Trophoblast cell (in vitro differentiated cells and primary cell): ENCODE results near the gene PFAS.

Source experiments
- DNase-seq, 2 donors: peaks; one replicate each; pipeline ENCODE4 v3.0.0-alpha.2; 2016
- H2AFZ ChIP-seq: 2 replicates; pipeline ENCODE4 v1.6.1; 2013; ENCODE audit warnings: low read length, moderate library complexity, mild to moderate bottlenecking; ENCODE audit not compliant: insufficient read depth, poor library complexity
- H2AK5ac ChIP-seq: 2 replicates; pipeline ENCODE4 v1.6.1; 2013; ENCODE audit warnings: mild to moderate bottlenecking, low read length
- H2BK120ac ChIP-seq: 2 replicates; pipeline ENCODE4 v1.6.1; 2013; ENCODE audit warnings: low read length, mild to moderate bottlenecking, moderate library complexity; ENCODE audit not compliant: insufficient read depth, poor library complexity
- H2BK12ac ChIP-seq: 2 replicates; pipeline ENCODE4 v1.6.1; 2013; ENCODE audit warnings: mild to moderate bottlenecking, low read length, moderate library complexity
- H2BK5ac ChIP-seq: 2 replicates; pipeline ENCODE4 v1.6.1; 2013; ENCODE audit warnings: low read length, low read depth, moderate library complexity, mild to moderate bottlenecking; ENCODE audit not compliant: poor library complexity
- H3K14ac ChIP-seq: 2 replicates; pipeline ENCODE4 v1.6.1; 2013; ENCODE audit warnings: mild to moderate bottlenecking, low read length
- H3K18ac ChIP-seq: 2 replicates; pipeline ENCODE4 v1.6.1; 2013; ENCODE audit warnings: mild to moderate bottlenecking, low read length
- H3K23ac ChIP-seq: 2 replicates; pipeline ENCODE4 v1.6.1; 2013; ENCODE audit warnings: low read length
- H3K27ac ChIP-seq: 2 replicates; pipeline ENCODE4 v1.5.1; 2013; ENCODE audit warnings: low read depth, mild to moderate bottlenecking, inconsistent platforms, low read length, moderate library complexity
- H3K27me3 ChIP-seq: 2 replicates; pipeline ENCODE4 v1.6.1; 2013; ENCODE audit warnings: inconsistent platforms, mild to moderate bottlenecking, low read length, moderate library complexity; ENCODE audit not compliant: insufficient read depth
- H3K36me3 ChIP-seq, 2 experiments: 1 replicate in 1 of 2; 2 replicates in 1 of 2; pipeline ENCODE4 v1.6.1; 2013; ENCODE audit warnings: low read length in 2 of 2, mild to moderate bottlenecking in 2 of 2, moderate library complexity in 1 of 2; ENCODE audit not compliant: insufficient read depth in 2 of 2, control insufficient read depth in 1 of 2
- H3K4ac ChIP-seq: 2 replicates; pipeline ENCODE4 v1.6.1; 2013; ENCODE audit warnings: low read depth, mild to moderate bottlenecking, low read length, moderate library complexity
- H3K4me1 ChIP-seq, 2 experiments: 1 replicate in 1 of 2; 2 replicates in 1 of 2; pipeline ENCODE4 v1.6.1; 2013; ENCODE audit warnings: low read length in 2 of 2, mild to moderate bottlenecking in 2 of 2, moderate library complexity in 1 of 2; ENCODE audit not compliant: insufficient read depth in 2 of 2, control insufficient read depth in 1 of 2
- H3K4me2 ChIP-seq: 2 replicates; pipeline ENCODE4 v1.6.1; 2013; ENCODE audit warnings: inconsistent platforms, mild to moderate bottlenecking, low read length, moderate library complexity
- H3K4me3 ChIP-seq: 2 replicates; pipeline ENCODE4 v1.5.1; 2013; ENCODE audit warnings: mild to moderate bottlenecking, low read depth, low read length, inconsistent platforms
- H3K79me1 ChIP-seq: one replicate; pipeline ENCODE4 v1.6.1; 2013; ENCODE audit warnings: low read length
- H3K79me2 ChIP-seq: 2 replicates; pipeline ENCODE4 v1.6.1; 2013; ENCODE audit warnings: low read length, mild to moderate bottlenecking; ENCODE audit not compliant: control insufficient read depth, insufficient read depth, poor library complexity
- H3K9ac ChIP-seq: 2 replicates; pipeline ENCODE4 v1.6.1; 2013; ENCODE audit warnings: mild to moderate bottlenecking, low read length
- H3K9me3 ChIP-seq: 2 replicates; pipeline ENCODE4 v1.6.1; 2013; ENCODE audit warnings: low read depth, mild to moderate bottlenecking, control low read depth, inconsistent platforms, low read length; ENCODE audit not compliant: insufficient read depth
- H4K12ac ChIP-seq: 2 replicates; pipeline ENCODE4 v1.6.1; 2013; ENCODE audit warnings: low read depth, mild to moderate bottlenecking, low read length, moderate library complexity
- H4K8ac ChIP-seq: 2 replicates; pipeline ENCODE4 v1.6.1; 2013; ENCODE audit warnings: low read depth, mild to moderate bottlenecking, low read length, moderate library complexity
- H4K91ac ChIP-seq: one replicate; pipeline ENCODE4 v1.6.1; 2013; ENCODE audit warnings: low read depth, mild to moderate bottlenecking, low read length, moderate library complexity
- WGBS: extraction: QIAGEN DNeasy Blood & Tissue Kit; methylation state at CpG from one replicate; pipeline ENCODE4 v1.1.7; 2013; ENCODE audit warnings: missing lambda C conversion rate; ENCODE audit not compliant: insufficient read length, insufficient coverage; ENCODE audit errors: extremely low coverage; 5-methylcytosine and 5-hydroxymethylcytosine counted together

The PFAS gene

GRCh38 chr17:8254881-8255280, 5.8 kb downstream of the PFAS start:
- H3K27me3 ChIP-seq: no peaks in the 10 kb centered on the region
- H2BK120ac ChIP-seq: no peak overlapping the region
- no peak overlapping the region for H4K91ac ChIP-seq
- no peak overlapping the region for H3K4ac ChIP-seq
- no peak for DNase-seq
- peaks cover 0 to 1% of the 10 kb centered on the region in 2 experiments for H3K4me1 ChIP-seq
- H3K4me3 ChIP-seq: no peak overlapping the region
- H2BK5ac ChIP-seq: no peak overlapping the region
- H3K23ac ChIP-seq: no peak overlapping the region
- no CpG with 5 or more reads among the region's 11 CpGs for WGBS
- no peak overlapping the region for H4K8ac ChIP-seq
- no peak overlapping the region for H3K18ac ChIP-seq
- no peak overlapping the region for H2BK12ac ChIP-seq
- H3K36me3 ChIP-seq: peaks cover 30 to 35% of the 10 kb centered on the region in 2 experiments
- peak overlapping the region; percentile 30 for H3K9ac ChIP-seq
- no peaks in the 10 kb centered on the region for H3K9me3 ChIP-seq
- no peak overlapping the region for H4K12ac ChIP-seq
- H2AK5ac ChIP-seq: no peak overlapping the region
- no peak overlapping the region for H3K27ac ChIP-seq
- H3K14ac ChIP-seq: no peak overlapping the region
- no peak overlapping the region for H2AFZ ChIP-seq
- no peaks in the 10 kb centered on the region for H3K79me1 ChIP-seq
- no peaks in the 10 kb centered on the region for H3K79me2 ChIP-seq
- no peak overlapping the region for H3K4me2 ChIP-seq

GRCh38 chr17:8255499-8255898, 6.4 kb downstream of the PFAS start:
- DNase-seq: no peak
- H2BK5ac ChIP-seq: no peak overlapping the region
- no peak overlapping the region for H3K14ac ChIP-seq
- no peak overlapping the region for H2AK5ac ChIP-seq
- H3K9me3 ChIP-seq: no peaks in the 10 kb centered on the region
- no peak overlapping the region for H3K18ac ChIP-seq
- H3K79me2 ChIP-seq: no peaks in the 10 kb centered on the region
- no peak overlapping the region for H4K91ac ChIP-seq
- no peak overlapping the region for H3K4me3 ChIP-seq
- no peak overlapping the region for H3K4me2 ChIP-seq
- no peak overlapping the region for H4K12ac ChIP-seq
- no peak overlapping the region for H4K8ac ChIP-seq
- peaks cover 30 to 35% of the 10 kb centered on the region in 2 experiments for H3K36me3 ChIP-seq
- H3K4ac ChIP-seq: no peak overlapping the region
- no peak overlapping the region for H3K23ac ChIP-seq
- H3K9ac ChIP-seq: no peak overlapping the region
- no peaks in the 10 kb centered on the region for H3K27me3 ChIP-seq
- no peak overlapping the region for H3K27ac ChIP-seq
- no peak overlapping the region for H2BK120ac ChIP-seq
- H2AFZ ChIP-seq: no peak overlapping the region
- H2BK12ac ChIP-seq: no peak overlapping the region
- no CpG with 5 or more reads among the region's 9 CpGs for WGBS
- no peaks in the 10 kb centered on the region for H3K4me1 ChIP-seq
- no peaks in the 10 kb centered on the region for H3K79me1 ChIP-seq

DNA sequence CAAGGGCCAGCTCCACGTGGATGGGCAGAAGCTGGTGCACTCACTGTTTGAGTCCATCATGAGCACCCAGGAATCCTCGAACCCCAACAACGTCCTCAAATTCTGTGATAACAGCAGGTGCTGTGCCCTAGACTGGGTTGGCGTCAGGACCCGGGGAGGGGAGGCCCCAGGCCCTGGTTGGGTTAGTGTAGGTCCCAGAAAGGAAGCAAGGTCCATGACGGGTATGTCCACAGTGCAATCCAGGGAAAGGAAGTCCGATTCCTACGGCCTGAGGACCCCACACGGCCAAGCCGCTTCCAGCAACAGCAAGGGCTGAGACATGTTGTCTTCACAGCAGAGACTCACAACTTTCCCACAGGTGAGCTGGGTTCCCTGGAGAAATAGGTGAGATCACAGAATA, 7.2 kb downstream of the PFAS start:
- Histone ChIP-seq H2BK12ac (no peak overlapping the region), H4K91ac (no peak overlapping the region), H2AK5ac (no peak overlapping the region), H3K9me3 (no peaks in the 10 kb centered on the region), H2BK5ac (no peak overlapping the region), H3K18ac (no peak overlapping the region), H3K79me2 (no peaks in the 10 kb centered on the region), H3K4me2 (no peak overlapping the region), H3K9ac (no peak overlapping the region), H2BK120ac (no peak overlapping the region), H2AFZ (no peak overlapping the region), H3K4me3 (no peak overlapping the region), H3K4me1 (no peaks in the 10 kb centered on the region), H3K36me3 (peaks cover 34 to 38% of the 10 kb centered on the region in 2 experiments), H3K4ac (no peak overlapping the region), H4K12ac (no peak overlapping the region), H3K79me1 (no peaks in the 10 kb centered on the region), H3K27me3 (no peaks in the 10 kb centered on the region), H4K8ac (no peak overlapping the region), H3K14ac (no peak overlapping the region), H3K27ac (no peak overlapping the region), H3K23ac (no peak overlapping the region)
- WGBS: no CpG with 5 or more reads among the region's 10 CpGs
- no peak for DNase-seq

- H4K91ac ChIP-seq: no peak overlapping the region
- H4K8ac ChIP-seq: no peak overlapping the region
- peaks cover 38 to 42% of the 10 kb centered on the region in 2 experiments for H3K36me3 ChIP-seq
- H3K4me3 ChIP-seq: no peak overlapping the region
- no peak overlapping the region for H3K18ac ChIP-seq
- no peaks in the 10 kb centered on the region for H3K4me1 ChIP-seq
- H3K23ac ChIP-seq: no peak overlapping the region
- H3K4me2 ChIP-seq: no peak overlapping the region
- no CpG with 5 or more reads among the region's 6 CpGs for WGBS
- H2BK5ac ChIP-seq: no peak overlapping the region
- no peaks in the 10 kb centered on the region for H3K79me2 ChIP-seq
- H3K79me1 ChIP-seq: no peaks in the 10 kb centered on the region
- no peaks in the 10 kb centered on the region for H3K27me3 ChIP-seq
- H3K9ac ChIP-seq: no peak overlapping the region
- H2AK5ac ChIP-seq: no peak overlapping the region
- no peak overlapping the region for H3K4ac ChIP-seq
- H2BK120ac ChIP-seq: no peak overlapping the region
- H4K12ac ChIP-seq: no peak overlapping the region
- DNase-seq: no peak
- no peak overlapping the region for H2AFZ ChIP-seq
- H3K27ac ChIP-seq: no peak overlapping the region
- no peaks in the 10 kb centered on the region for H3K9me3 ChIP-seq
- H3K14ac ChIP-seq: no peak overlapping the region
- no peak overlapping the region for H2BK12ac ChIP-seq
Measured at GRCh38 chr17:8256691-8257090, 7.6 kb downstream of the PFAS start.
